Uterus (tissue), 4 donors: ENCODE results near the gene INSL3. TPM values are rescaled to one million over a fixed set of nuclear protein-coding genes. Genes with fewer than 3 reads are reported as not detected.
"Not testable (repeated sequence)": the region's sequence is repeated elsewhere in the genome, so short reads cannot be mapped to it uniquely, and the experiment has no call there.

Source experiments
- DNase-seq, 2 donors: peaks; one replicate each; pipeline ENCODE4 v3.0.0-alpha.2; 2019 to 2020
- H3K27ac ChIP-seq, 2 donors: fragments of 200-600 bp; sonication (generic); 1 replicate in 1 of 2; 2 replicates in 1 of 2; pipeline ENCODE4 v1.5.1; 2016 to 2018
- H3K27me3 ChIP-seq, 2 donors: fragments of 200-600 bp; sonication (generic); one replicate each; pipeline ENCODE4 v1.5.1; 2018 to 2019; ENCODE audit warnings: control low read depth in 1 of 2
- H3K36me3 ChIP-seq, 2 donors: fragments of 200-600 bp; sonication (generic); one replicate each; pipeline ENCODE4 v1.5.1; 2019; ENCODE audit warnings: control low read depth in 1 of 2
- H3K4me1 ChIP-seq, 2 donors: fragments of 200-600 bp; sonication (generic); one replicate each; pipeline ENCODE4 v1.5.1; 2018 to 2019; ENCODE audit warnings: control low read depth in 1 of 2
- H3K4me3 ChIP-seq, 2 donors: fragments of 200-600 bp; sonication (generic); 1 replicate in 1 of 2; 2 replicates in 1 of 2; pipeline ENCODE4 v1.5.1; 2018 to 2019; ENCODE audit warnings: mild to moderate bottlenecking in 1 of 2
- H3K9me3 ChIP-seq, 2 donors: fragments of 200-600 bp; sonication (generic); one replicate each; pipeline ENCODE4 v1.5.1; 2019; ENCODE audit warnings: control low read depth in 1 of 2
- POLR2A ChIP-seq, 2 donors: fragments of 450-650 bp; IDR thresholded peaks; one replicate each; pipeline ENCODE4 v1.6.1; 2016; ENCODE audit warnings: antibody characterized with exemption in 2 of 2, mild to moderate bottlenecking in 1 of 2, moderate library complexity in 1 of 2
- intact Hi-C: fragments of 100-400 bp; cut with DNase I; formaldehyde crosslinking; loops from one replicate; pipeline ENCODE4 v1.15.1; 2023; ENCODE audit warnings: low total_unique reads
- total RNA-seq, 4 donors: library from RNA; depleted of rRNA in 3 of 4; stranded (reverse); fragments of >200 nt in 3 of 4; gene quantifications; one replicate each; pipeline versions ENCODE4 v1.1.0 to v1.2.4, GENCODE V29; 2014 to 2023
- TF ChIP-seq, protein P1 (sequence below), 4 experiments: fragments of 200-600 bp in 2 of 4; fragments of 450-650 bp in 2 of 4; sonication (generic) in 2 of 4; IDR thresholded peaks; one replicate each; pipeline ENCODE4 v1.5.1; 2016 to 2019; ENCODE audit warnings: antibody characterized with exemption in 4 of 4, mild to moderate bottlenecking in 2 of 4, moderate library complexity in 1 of 4
- donor health status: DM: yes; HTN: yes; CAD: no.

The INSL3 gene
- total RNA-seq, 4 donors from 2014 or later = not detected

- H3K36me3 ChIP-seq = no peaks in the 10 kb centered on the region
- TF ChIP-seq, protein P1, sequence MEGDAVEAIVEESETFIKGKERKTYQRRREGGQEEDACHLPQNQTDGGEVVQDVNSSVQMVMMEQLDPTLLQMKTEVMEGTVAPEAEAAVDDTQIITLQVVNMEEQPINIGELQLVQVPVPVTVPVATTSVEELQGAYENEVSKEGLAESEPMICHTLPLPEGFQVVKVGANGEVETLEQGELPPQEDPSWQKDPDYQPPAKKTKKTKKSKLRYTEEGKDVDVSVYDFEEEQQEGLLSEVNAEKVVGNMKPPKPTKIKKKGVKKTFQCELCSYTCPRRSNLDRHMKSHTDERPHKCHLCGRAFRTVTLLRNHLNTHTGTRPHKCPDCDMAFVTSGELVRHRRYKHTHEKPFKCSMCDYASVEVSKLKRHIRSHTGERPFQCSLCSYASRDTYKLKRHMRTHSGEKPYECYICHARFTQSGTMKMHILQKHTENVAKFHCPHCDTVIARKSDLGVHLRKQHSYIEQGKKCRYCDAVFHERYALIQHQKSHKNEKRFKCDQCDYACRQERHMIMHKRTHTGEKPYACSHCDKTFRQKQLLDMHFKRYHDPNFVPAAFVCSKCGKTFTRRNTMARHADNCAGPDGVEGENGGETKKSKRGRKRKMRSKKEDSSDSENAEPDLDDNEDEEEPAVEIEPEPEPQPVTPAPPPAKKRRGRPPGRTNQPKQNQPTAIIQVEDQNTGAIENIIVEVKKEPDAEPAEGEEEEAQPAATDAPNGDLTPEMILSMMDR (IDR thresholded peaks at IDR 0.05) = peak; percentile 46 to 59 (median 48)
- TF ChIP-seq POLR2A (IDR thresholded peaks at IDR 0.05) = no peak
- no peak overlapping the region for H3K4me3 ChIP-seq
- peak; percentile 33 to 50 for DNase-seq
- H3K9me3 ChIP-seq = no peaks in the 10 kb centered on the region
- H3K27me3 ChIP-seq = no peaks in the 10 kb centered on the region
- no peaks in the 10 kb centered on the region for H3K4me1 ChIP-seq
- H3K27ac ChIP-seq = no peak overlapping the region
- intact Hi-C loops = no loop called here
Measured at GRCh38 chr19:17784201-17785008, 36.9 kb downstream of the INSL3 start.

GRCh38 chr19:17783721-17784120, 37.6 kb downstream of the INSL3 start:
- H3K27me3 ChIP-seq, intact Hi-C loops, H3K4me3 ChIP-seq, H3K9me3 ChIP-seq, DNase-seq, H3K4me1 ChIP-seq, H3K27ac ChIP-seq, H3K36me3 ChIP-seq: not testable (repeated sequence)

- intact Hi-C loops = no loop called here
- TF ChIP-seq, protein P1 (IDR thresholded peaks at IDR 0.05) = no peak
- TF ChIP-seq POLR2A (IDR thresholded peaks at IDR 0.05) = no peak
Measured at GRCh38 chr19:17780781-17781180, 40.5 kb downstream of the INSL3 start.

GRCh38 chr19:17778968-17779929, 42.1 kb downstream of the INSL3 start:
- Histone ChIP-seq H3K9me3 (no peaks in the 10 kb centered on the region), H3K4me1 (no peaks in the 10 kb centered on the region), H3K36me3 (no peaks in the 10 kb centered on the region), H3K27me3 (peaks cover 0 to 4% of the 10 kb centered on the region in 2 donors), H3K4me3 (no peak overlapping the region), H3K27ac (no peak overlapping the region)
- no peak for DNase-seq
- TF ChIP-seq, protein P1 (IDR thresholded peaks at IDR 0.05) = no peak
- TF ChIP-seq POLR2A (IDR thresholded peaks at IDR 0.05) = no peak
- intact Hi-C loops = no loop called here

More at GRCh38 chr19:17780781-17781180, 40.5 kb downstream of the INSL3 start:
- DNase-seq = no peak
- Histone ChIP-seq H3K9me3 (no peaks in the 10 kb centered on the region), H3K4me1 (no peaks in the 10 kb centered on the region), H3K36me3 (no peaks in the 10 kb centered on the region), H3K27ac (no peak overlapping the region), H3K27me3 (peaks cover 0 to 4% of the 10 kb centered on the region in 2 donors), H3K4me3 (no peak overlapping the region)

GRCh38 chr19:17778251-17778967, 42.9 kb downstream of the INSL3 start:
- TF ChIP-seq POLR2A (IDR thresholded peaks at IDR 0.05) = no peak
- TF ChIP-seq, protein P1 (IDR thresholded peaks at IDR 0.05) = no peak
- no peaks in the 10 kb centered on the region for H3K4me1 ChIP-seq
- no peak overlapping the region for H3K4me3 ChIP-seq
- DNase-seq = peak in 1 of 2 donors; percentile 24
- H3K27me3 ChIP-seq = peaks cover 0 to 4% of the 10 kb centered on the region in 2 donors
- no peaks in the 10 kb centered on the region for H3K36me3 ChIP-seq
- intact Hi-C loops = no loop called here
- no peak overlapping the region for H3K27ac ChIP-seq
- H3K9me3 ChIP-seq = no peaks in the 10 kb centered on the region

- H3K27ac ChIP-seq, DNase-seq, H3K4me1 ChIP-seq, H3K36me3 ChIP-seq, H3K4me3 ChIP-seq, intact Hi-C loops, H3K27me3 ChIP-seq, H3K9me3 ChIP-seq: not testable (repeated sequence)
Measured at GRCh38 chr19:17777840-17778239, 43.5 kb downstream of the INSL3 start.
